OCI-LY3 (cell line): ENCODE data around the gene PEMT.

ENCODE experiments used
- H2AFZ ChIP-seq: fragments of 200-600, 300-600 bp; shearing (Covaris generic); 2 replicates; pipeline ENCODE4 v1.6.0; 2014; ENCODE audit warnings: antibody characterized with exemption, low read depth, low read length
- H3K27ac ChIP-seq: fragments of 200-600, 300-600 bp; sonication (generic); 2 replicates; pipeline ENCODE4 v1.5.1; 2014; ENCODE audit warnings: mild to moderate bottlenecking, low read length, moderate library complexity, mixed read lengths
- H3K27me3 ChIP-seq: fragments of 200-600, 300-600 bp; sonication (generic); 2 replicates; pipeline ENCODE4 v1.6.1; 2014; ENCODE audit warnings: low read depth, low read length, mixed read lengths
- H3K36me3 ChIP-seq: fragments of 200-600, 300-600 bp; sonication (generic); replicated peaks from 2 replicates; pipeline ENCODE3; 2014; ENCODE audit warnings: low read depth, low read length, mixed read lengths
- H3K4me1 ChIP-seq: fragments of 300-600, 200-600 bp; sonication (generic); 2 replicates; pipeline ENCODE4 v1.6.1; 2014; ENCODE audit warnings: low read length, mixed read lengths
- H3K4me2 ChIP-seq: fragments of 200-600, 300-600 bp; sonication (generic); 2 replicates; pipeline ENCODE4 v1.6.1; 2014; ENCODE audit warnings: low read length, mixed read lengths
- H3K4me3 ChIP-seq: fragments of 300-600, 200-600 bp; sonication (generic); 2 replicates; pipeline ENCODE4 v1.5.1; 2014; ENCODE audit warnings: antibody characterized with exemption, mild to moderate bottlenecking, low read length, moderate library complexity
- H3K79me2 ChIP-seq: fragments of 300-600, 200-600 bp; shearing (Covaris generic); 2 replicates; pipeline ENCODE4 v1.6.1; 2014; ENCODE audit warnings: mild to moderate bottlenecking, low read length, mixed read lengths
- H3K9ac ChIP-seq: fragments of 300-600, 200-600 bp; shearing (Covaris generic); 2 replicates; pipeline ENCODE4 v1.6.0; 2014; ENCODE audit warnings: mild to moderate bottlenecking, low read length, moderate library complexity
- H3K9me3 ChIP-seq: fragments of 200-600, 300-600 bp; shearing (Covaris generic); 2 replicates; pipeline ENCODE4 v1.6.1; 2014; ENCODE audit warnings: low read length, mixed read lengths; ENCODE audit not compliant: insufficient read depth
- H4K20me1 ChIP-seq: fragments of 200-600, 300-600 bp; sonication (generic); 2 replicates; pipeline ENCODE4 v1.6.1; 2016; ENCODE audit warnings: low read length, mixed read lengths; ENCODE audit not compliant: insufficient read depth
- CTCF ChIP-seq: fragments of 200-600, 300-600 bp; sonication (generic); IDR thresholded peaks from 2 replicates; pipeline ENCODE4 v1.5.1; 2014; ENCODE audit warnings: antibody characterized with exemption, low read length, low read depth
- EZH2phosphoT487 ChIP-seq: fragments of 200-600 bp; shearing (Covaris generic); IDR thresholded peaks from 2 replicates; pipeline ENCODE4 v1.6.1; 2018; ENCODE audit warnings: antibody characterized with exemption, mixed run types, low read depth

The PEMT gene

GRCh38 chr17:17593222-17593620 lies 1.7 kb upstream of the PEMT start:
- H3K27me3 ChIP-seq: no peaks in the 10 kb centered on the region
- H3K4me1 ChIP-seq: no peaks in the 10 kb centered on the region
- no peak overlapping the region for H3K9ac ChIP-seq
- no peak overlapping the region for H3K27ac ChIP-seq
- no peaks in the 10 kb centered on the region for H3K36me3 ChIP-seq
- peak overlapping the region; percentile 72 for H3K4me2 ChIP-seq
- peaks cover 5% of the 10 kb centered on the region; the same call in 1 of the 2 replicates for H3K79me2 ChIP-seq
- H3K9me3 ChIP-seq: no peaks in the 10 kb centered on the region
- TF ChIP-seq EZH2phosphoT487 (no peak), CTCF (no peak)
- peak overlapping the region; percentile 89; the same call in 1 of the 2 replicates for H3K4me3 ChIP-seq
- H2AFZ ChIP-seq: no peak overlapping the region
- H4K20me1 ChIP-seq: no peaks in the 10 kb centered on the region

- Histone ChIP-seq H3K9ac (peak overlapping the region; percentile 70), H2AFZ (0 out of 2 replicates have a peak overlapping the region, but pooled peaks have one; percentile 74), H3K79me2 (peaks cover 5% of the 10 kb centered on the region; the same call in 1 of the 2 replicates), H3K27me3 (no peaks in the 10 kb centered on the region), H3K36me3 (no peaks in the 10 kb centered on the region), H3K9me3 (no peaks in the 10 kb centered on the region), H3K27ac (no peak overlapping the region), H4K20me1 (no peaks in the 10 kb centered on the region), H3K4me1 (no peaks in the 10 kb centered on the region), H3K4me2 (peak overlapping the region; percentile 77), H3K4me3 (peak overlapping the region; percentile 89)
- TF ChIP-seq EZH2phosphoT487 (no peak), CTCF (no peak)
These were observed 589 bp downstream of the PEMT start for GRCh38 chr17:17590883-17591354.

- no peaks in the 10 kb centered on the region for H3K9me3 ChIP-seq
- no peak overlapping the region for H3K27ac ChIP-seq
- no peaks in the 10 kb centered on the region for H4K20me1 ChIP-seq
- peak overlapping the region; percentile 70; the same call in 1 of the 2 replicates for H3K9ac ChIP-seq
- H2AFZ ChIP-seq: no peak overlapping the region
- H3K79me2 ChIP-seq: peaks cover 5% of the 10 kb centered on the region; the same call in 1 of the 2 replicates
- H3K36me3 ChIP-seq: no peaks in the 10 kb centered on the region
- peak overlapping the region; percentile 89 for H3K4me3 ChIP-seq
- peak overlapping the region; percentile 77 for H3K4me2 ChIP-seq
- no peaks in the 10 kb centered on the region for H3K27me3 ChIP-seq
- TF ChIP-seq CTCF (no peak), EZH2phosphoT487 (no peak)
- no peaks in the 10 kb centered on the region for H3K4me1 ChIP-seq
These were observed 1.3 kb downstream of the PEMT start for GRCh38 chr17:17590141-17590751.

GRCh38 chr17:17587614-17588337 lies 3.7 kb downstream of the PEMT start:
- Histone ChIP-seq H3K27me3 (no peaks in the 10 kb centered on the region), H3K4me2 (no peak overlapping the region), H3K4me1 (no peaks in the 10 kb centered on the region), H3K9me3 (no peaks in the 10 kb centered on the region), H3K4me3 (no peak overlapping the region), H3K27ac (no peak overlapping the region), H4K20me1 (no peaks in the 10 kb centered on the region), H3K79me2 (peaks cover 5% of the 10 kb centered on the region; the same call in 1 of the 2 replicates), H2AFZ (no peak overlapping the region), H3K36me3 (no peaks in the 10 kb centered on the region), H3K9ac (no peak overlapping the region)
- no peak for TF ChIP-seq CTCF
- no peak for TF ChIP-seq EZH2phosphoT487
